GM19463 (cell line): Measurements from ENCODE around the gene ZNF273.

Experiments used
- ATAC-seq: cut with Tn5 transposase; IDR thresholded peaks from one replicate; pipeline ENCODE4 v1.9.1; 2021; ENCODE audit warnings: mild to moderate bottlenecking, moderate library complexity; ENCODE audit not compliant: unreplicated experiment

The ZNF273 gene

GRCh38 chr7:64876792-64877713, 26.0 kb upstream of the ZNF273 start:
- ATAC-seq = no peak

- no peak for ATAC-seq
These were observed 25.1 kb upstream of the ZNF273 start for GRCh38 chr7:64877714-64878610.

GRCh38 chr7:64878684-64879083, 24.4 kb upstream of the ZNF273 start:
- no peak for ATAC-seq

GRCh38 chr7:64879086-64879730, 23.9 kb upstream of the ZNF273 start:
- ATAC-seq = no peak

- ATAC-seq = no peak
These were observed 23.3 kb upstream of the ZNF273 start for GRCh38 chr7:64879800-64880199.

GRCh38 chr7:64880322-64881297, 22.5 kb upstream of the ZNF273 start:
- no peak for ATAC-seq

- no peak for ATAC-seq
These were observed 21.4 kb upstream of the ZNF273 start for GRCh38 chr7:64881461-64882287.

GRCh38 chr7:64882341-64883112, 20.5 kb upstream of the ZNF273 start:
- ATAC-seq = no peak

GRCh38 chr7:64883113-64883905, 19.8 kb upstream of the ZNF273 start:
- no peak for ATAC-seq

- ATAC-seq = no peak
These were observed 18.8 kb upstream of the ZNF273 start for GRCh38 chr7:64884085-64884912.

- no peak for ATAC-seq
These were observed 18.1 kb upstream of the ZNF273 start for GRCh38 chr7:64884913-64885370.

- ATAC-seq = no peak
These were observed 17.4 kb upstream of the ZNF273 start for GRCh38 chr7:64885520-64886240.

- no peak for ATAC-seq
These were observed 16.0 kb upstream of the ZNF273 start for GRCh38 chr7:64886956-64887545.

GRCh38 chr7:64887756-64888508, 15.1 kb upstream of the ZNF273 start:
- no peak for ATAC-seq

GRCh38 chr7:64888561-64888900, 14.5 kb upstream of the ZNF273 start:
- ATAC-seq = no peak
